Psoas muscle (tissue), 8 donors: ENCODE measurements around the gene FNDC4. TPM values are rescaled to one million over a fixed set of nuclear protein-coding genes. Genes with fewer than 3 reads are reported as not detected.

ENCODE experiments used
- ATAC-seq, 4 donors: fragments of 200-7000 bp; cut with Tn5 transposase; one replicate each; pipeline ENCODE4 v1.9.1; 2020; ENCODE audit warnings: moderate library complexity in 3 of 4, mild to moderate bottlenecking in 2 of 4
- DNase-seq, 2 donors: peaks; one replicate each; pipeline ENCODE4 v3.0.0-alpha.2; 2020
- H3K27ac ChIP-seq: fragments of 200-600 bp; one replicate; pipeline ENCODE4 v1.8.0; 2022
- H3K27me3 ChIP-seq, 3 donors: fragments of 200-600 bp in 1 of 3; one replicate each; pipeline versions ENCODE4 v1.6.1 to v1.8.0; 2013 to 2022; ENCODE audit warnings: low read length in 2 of 3, mild to moderate bottlenecking in 2 of 3, moderate library complexity in 1 of 3; ENCODE audit not compliant: insufficient read depth in 3 of 3
- H3K36me3 ChIP-seq, 2 donors: fragments of 200-600 bp in 1 of 2; one replicate each; pipeline versions ENCODE4 v1.6.1 to v1.8.0; 2013 to 2022; ENCODE audit warnings: low read depth in 1 of 2, mild to moderate bottlenecking in 1 of 2, moderate library complexity in 1 of 2; ENCODE audit not compliant: insufficient read depth in 1 of 2
- H3K4me1 ChIP-seq: fragments of 200-600 bp; one replicate; pipeline ENCODE4 v1.8.0; 2022
- H3K4me3 ChIP-seq: fragments of 200-600 bp; one replicate; pipeline ENCODE4 v1.8.0; 2022; ENCODE audit warnings: mild to moderate bottlenecking
- H3K9me3 ChIP-seq: fragments of 200-600 bp; one replicate; pipeline ENCODE4 v1.8.0; 2022
- CTCF ChIP-seq: fragments of 200-600 bp; IDR thresholded peaks from one replicate; pipeline ENCODE4 v1.8.0; 2022; ENCODE audit warnings: antibody characterized with exemption
- WGBS, 3 donors: extraction: QIAGEN DNeasy Blood & Tissue Kit; methylation state at CpG; one replicate each; pipeline versions ENCODE4 v1.1.6 to v1.1.7; 2013; 5-methylcytosine and 5-hydroxymethylcytosine counted together
- intact Hi-C, 2 donors: fragments of 100-400 bp; cut with DNase I; formaldehyde crosslinking; loops; one replicate each; pipeline versions ENCODE4 v1.11.0 to v1.14.2; 2022
- polyA plus RNA-seq, 3 donors: library from polyadenylated mRNA; stranded (reverse); fragments of 200-250 nt; gene quantifications; one replicate each; pipeline ENCODE4 v1.2.3, GENCODE V29; 2013
- total RNA-seq, 4 donors: library from RNA; stranded (reverse); fragmentation: NEBNext Ultra II Directional in 2 of 4; extraction: Animal tissue kit (Norgen Biotek cat#: 25700) in 2 of 4; gene quantifications; one replicate each; pipeline versions ENCODE4 v1.2.1 to v1.2.4, GENCODE V29; 2021 to 2023
- donor health status: healthy with polysubstance abuse.
- donor health status: DM: no; HTN: no; CAD: no; lungs with moderate emphysema.
- donor health status: Bipolar disorder and iron deficiency.
- donor health status: healthy.
- donor health status: DM: yes; HTN: yes; CAD: no.
- donor health status: DM: no; HTN: no; CAD: no.
- donor health status: DM: no; HTN: no; CAD: no.
- donor health status: DM: yes; HTN: yes; CAD: no.

The FNDC4 gene
- total and polyA plus RNA-seq, 7 donors, result 1.7 to 38.1 (median 3.9) TPM

- Histone ChIP-seq H3K4me3 (peak within 1 kb of the TSS; percentile 11), H3K27me3 (no peaks in the 10 kb centered on the region), H3K36me3 (peaks cover 8 to 78% of the 10 kb centered on the region in 2 donors), H3K9me3 (no peaks in the 10 kb centered on the region), H3K27ac (peak within 1 kb of the TSS; percentile 77), H3K4me1 (peaks cover 15% of the 10 kb centered on the region)
- intact Hi-C loops, result no loop called here
- no peak for TF ChIP-seq CTCF
- DNase-seq (peak; percentile 21 to 57), ATAC-seq (peak; percentile 47 to 69 (median 54))
- 31 to 42% (median 38%) methylated on average over 65 to 80 of the region's 80 CpGs for WGBS, 3 donors
Measured at GRCh38 chr2:27441958-27442919, 52.8 kb downstream of the FNDC4 start, which contains the start of gene KRTCAP3. Gene KRTCAP3, plus strand, starts transcription at chr2:27442381. Its CDS starts 32 bp downstream, at chr2:27442413.

Other genes with a start within 250 kb of the FNDC4 start
- under 1 TPM in 3 of 4 donors, not detected in 1; 0.10 to 0.92 (median 0.34) TPM for gene SLC30A3, start 232.2 kb downstream of the FNDC4 start, total RNA-seq
- under 1 TPM; 0.03 to 0.16 (median 0.09) TPM for gene SLC30A3, start 232.2 kb downstream of the FNDC4 start, polyA plus RNA-seq
- gene DNAJC5G, start 219.8 kb downstream of the FNDC4 start, total RNA-seq, result not detected
- gene DNAJC5G, start 219.8 kb downstream of the FNDC4 start, polyA plus RNA-seq, result not detected
- 100 to 1,000 TPM; 387 to 784 (median 462) TPM for gene TRIM54, start 212.8 kb downstream of the FNDC4 start, total RNA-seq
- 100 to 1,000 TPM; 136 to 315 (median 282) TPM for gene TRIM54, start 212.8 kb downstream of the FNDC4 start, polyA plus RNA-seq
- under 1 TPM in 1 of 4 donors, not detected in 3; 0.46 TPM for gene UCN, start 186.8 kb downstream of the FNDC4 start, total RNA-seq
- gene UCN, start 186.8 kb downstream of the FNDC4 start, polyA plus RNA-seq, result 1 to 10 TPM in 1 of 3 donors, under 1 TPM in 2; 0.26 to 3.6 (median 0.44) TPM
- 10 to 100 TPM; 11.9 to 20.9 (median 14.9) TPM for gene MPV17, start 172.1 kb downstream of the FNDC4 start, total RNA-seq
- gene MPV17, start 172.1 kb downstream of the FNDC4 start, polyA plus RNA-seq, result 10 to 100 TPM; 13.1 to 29.0 (median 14.5) TPM
- 10 to 100 TPM; 17.5 to 44.9 (median 31.1) TPM for gene GTF3C2, start 138.4 kb downstream of the FNDC4 start, total RNA-seq
- gene GTF3C2, start 138.4 kb downstream of the FNDC4 start, polyA plus RNA-seq, result 10 to 100 TPM; 21.6 to 49.4 (median 24.2) TPM
- 10 to 100 TPM; 36.6 to 61.0 (median 56.3) TPM for gene EIF2B4, start 124.9 kb downstream of the FNDC4 start, total RNA-seq
- gene EIF2B4, start 124.9 kb downstream of the FNDC4 start, polyA plus RNA-seq, result 10 to 100 TPM; 56.1 to 72.9 (median 71.1) TPM
- 10 to 100 TPM; 53.9 to 73.9 (median 57.3) TPM for gene SNX17, start 124.6 kb downstream of the FNDC4 start, total RNA-seq
- 10 to 100 TPM; 50.1 to 96.4 (median 94.0) TPM for gene SNX17, start 124.6 kb downstream of the FNDC4 start, polyA plus RNA-seq
- 10 to 100 TPM in 2 of 4 donors, 1 to 10 TPM in 2; 5.8 to 14.6 (median 8.7) TPM for gene ZNF513, start 114.5 kb downstream of the FNDC4 start, total RNA-seq
- 10 to 100 TPM; 10.2 to 11.5 (median 10.7) TPM for gene ZNF513, start 114.5 kb downstream of the FNDC4 start, polyA plus RNA-seq
- gene PPM1G, start 85.6 kb downstream of the FNDC4 start, total RNA-seq, result 10 to 100 TPM; 44.0 to 83.6 (median 68.4) TPM
- 100 to 1,000 TPM in 2 of 3 donors, 10 to 100 TPM in 1; 83.4 to 167 (median 127) TPM for gene PPM1G, start 85.6 kb downstream of the FNDC4 start, polyA plus RNA-seq
- gene NRBP1, start 66.6 kb downstream of the FNDC4 start, total RNA-seq, result 100 to 1,000 TPM in 2 of 4 donors, 10 to 100 TPM in 2; 83.8 to 138 (median 103) TPM
- 100 to 1,000 TPM; 120 to 238 (median 151) TPM for gene NRBP1, start 66.6 kb downstream of the FNDC4 start, polyA plus RNA-seq
- gene KRTCAP3, start 52.8 kb downstream of the FNDC4 start, total RNA-seq, result 1 to 10 TPM in 3 of 4 donors, not detected in 1; 1.5 to 2.2 (median 1.7) TPM
- gene KRTCAP3, start 52.8 kb downstream of the FNDC4 start, polyA plus RNA-seq, result 1 to 10 TPM in 1 of 3 donors, under 1 TPM in 2; 0.26 to 1.7 (median 0.39) TPM
- 10 to 100 TPM in 1 of 4 donors, 1 to 10 TPM in 3; 4.4 to 10.1 (median 5.9) TPM for gene IFT172, start 5.5 kb downstream of the FNDC4 start, total RNA-seq
- gene IFT172, start 5.5 kb downstream of the FNDC4 start, polyA plus RNA-seq, result 1 to 10 TPM; 6.0 to 9.5 (median 7.5) TPM
- gene GCKR, start 1.6 kb upstream of the FNDC4 start, total RNA-seq, result 1 to 10 TPM in 1 of 4 donors, not detected in 3; 2.0 TPM
- gene GCKR, start 1.6 kb upstream of the FNDC4 start, polyA plus RNA-seq, result 1 to 10 TPM in 1 of 3 donors, under 1 TPM in 2; 0.05 to 1.6 (median 0.51) TPM
- gene ZNF512, start 87.8 kb upstream of the FNDC4 start, total RNA-seq, result 10 to 100 TPM in 3 of 4 donors, 1 to 10 TPM in 1; 6.0 to 17.0 (median 12.8) TPM
- 1 to 10 TPM; 5.1 to 9.4 (median 9.3) TPM for gene ZNF512, start 87.8 kb upstream of the FNDC4 start, polyA plus RNA-seq
- 1 to 10 TPM in 3 of 4 donors, under 1 TPM in 1; 0.98 to 4.8 (median 2.6) TPM for gene CCDC121, start 133.8 kb upstream of the FNDC4 start, total RNA-seq
- gene CCDC121, start 133.8 kb upstream of the FNDC4 start, polyA plus RNA-seq, result 10 to 100 TPM in 1 of 3 donors, 1 to 10 TPM in 2; 1.3 to 10.3 (median 1.6) TPM
- 10 to 100 TPM; 24.2 to 28.5 (median 26.2) TPM for gene GPN1, start 133.8 kb upstream of the FNDC4 start, total RNA-seq
- 10 to 100 TPM; 24.8 to 57.1 (median 42.8) TPM for gene GPN1, start 133.8 kb upstream of the FNDC4 start, polyA plus RNA-seq
- 10 to 100 TPM; 17.1 to 25.0 (median 22.1) TPM for gene SUPT7L, start 168.4 kb upstream of the FNDC4 start, total RNA-seq
- gene SUPT7L, start 168.4 kb upstream of the FNDC4 start, polyA plus RNA-seq, result 10 to 100 TPM; 17.1 to 33.8 (median 21.1) TPM
- 10 to 100 TPM; 21.1 to 28.4 (median 26.0) TPM for gene SLC4A1AP, start 168.7 kb upstream of the FNDC4 start, total RNA-seq
- 10 to 100 TPM; 20.5 to 44.8 (median 28.3) TPM for gene SLC4A1AP, start 168.7 kb upstream of the FNDC4 start, polyA plus RNA-seq